ENCODE data around the gene CYB561. TPM values are rescaled to one million over a fixed set of nuclear protein-coding genes. Genes with fewer than 3 reads are reported as not detected.

CYB561 gene
- total and polyA plus RNA-seq, 9 of the 15 experiments (the other 6 are each of a cell fraction or from before 2014, with no cell fraction given) = 4.0 to 30.8 (median 17.4) TPM

DNA sequence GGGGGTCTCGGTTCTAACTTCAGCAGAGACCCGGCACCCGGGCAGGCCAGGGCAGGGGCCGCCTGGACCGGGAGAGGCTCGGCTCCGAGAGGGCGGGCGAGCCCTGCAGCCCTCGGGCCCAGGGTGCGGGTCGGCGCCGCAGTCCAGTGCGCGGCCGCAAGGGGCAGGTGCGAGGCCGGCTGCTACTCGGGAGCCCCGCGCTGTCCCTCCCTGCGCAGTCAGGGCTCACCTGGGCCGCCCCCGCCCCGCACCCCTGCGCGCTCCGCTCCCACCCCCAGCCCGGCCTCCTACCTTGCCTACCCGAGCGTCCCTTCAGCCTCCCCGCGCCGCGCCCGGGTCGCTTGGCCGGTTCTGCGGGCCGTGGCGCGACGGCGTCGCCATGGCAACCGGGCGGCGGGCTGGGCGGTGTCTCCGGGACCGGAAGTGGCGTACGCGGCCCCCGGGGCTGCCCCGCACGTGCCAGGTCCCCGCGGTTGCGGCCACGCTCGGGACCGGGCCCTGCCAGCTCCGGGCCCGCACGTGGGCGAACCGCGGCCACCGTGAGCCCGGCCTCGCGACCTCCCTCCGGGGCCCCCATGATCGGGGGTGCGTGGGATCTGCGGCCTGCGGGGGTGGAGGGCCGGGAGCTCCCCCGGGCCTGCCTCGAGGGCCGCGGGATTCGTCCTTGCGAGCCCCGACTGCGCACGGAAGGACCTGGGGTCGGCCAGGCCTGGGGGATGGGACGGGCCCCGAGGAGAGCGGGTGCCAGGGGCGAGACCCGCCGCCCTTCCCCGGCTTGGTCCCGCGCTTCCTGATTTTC is at the start of gene CYB561 (continued):
- TF ChIP-seq, protein P1, sequence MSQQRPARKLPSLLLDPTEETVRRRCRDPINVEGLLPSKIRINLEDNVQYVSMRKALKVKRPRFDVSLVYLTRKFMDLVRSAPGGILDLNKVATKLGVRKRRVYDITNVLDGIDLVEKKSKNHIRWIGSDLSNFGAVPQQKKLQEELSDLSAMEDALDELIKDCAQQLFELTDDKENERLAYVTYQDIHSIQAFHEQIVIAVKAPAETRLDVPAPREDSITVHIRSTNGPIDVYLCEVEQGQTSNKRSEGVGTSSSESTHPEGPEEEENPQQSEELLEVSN (IDR thresholded peaks at IDR 0.05; ENCODE audit: borderline replicate concordance in 1 of 2, extremely low read depth in 1 of 2, insufficient read depth in 1 of 2, insufficient read length in 1 of 2, low read depth in 1 of 2, low read length in 1 of 2, poor library complexity in 1 of 2, severe bottlenecking in 1 of 2) = peak; percentile 94 to 95
- TF ChIP-seq SMAD3 (CRISPR knock-in tag; conservative IDR thresholded peaks at IDR 0.05) (no peak), U2AF1 (optimal IDR thresholded peaks at IDR 0.05; ENCODE audit: low read depth, low read length) (peak; percentile 76), POLR2G (IDR thresholded peaks at IDR 0.05; ENCODE audit: low read depth, low read length) (no peak; the same call in 1 of the 2 replicates), TEAD4 (IDR thresholded peaks at IDR 0.05; ENCODE audit: low read length) (no peak), TEAD4 (CRISPR knock-in tag; IDR thresholded peaks at IDR 0.05; ENCODE audit: borderline replicate concordance) (peak; percentile 91), FUS (optimal IDR thresholded peaks at IDR 0.05; ENCODE audit: low read depth, low read length) (peak; percentile 20), RFX1 (IDR thresholded peaks at IDR 0.05) (peak; percentile 80), STAG1 (CRISPR knock-in tag; IDR thresholded peaks at IDR 0.05; ENCODE audit: borderline replicate concordance) (0 out of 2 replicates have a peak, but pooled peaks have one; percentile 7), ADNP (tag; IDR thresholded peaks at IDR 0.05) (no peak), ELF2 (CRISPR knock-in tag; IDR thresholded peaks at IDR 0.05) (0 out of 2 replicates have a peak, but pooled peaks have one; percentile 43), ELF1 (tag; IDR thresholded peaks at IDR 0.05) (peak; percentile 89; the same call in 1 of the 2 replicates), RBM15 (IDR thresholded peaks at IDR 0.05; ENCODE audit: insufficient read depth, low read length) (no peak), ZNF695 (CRISPR knock-in tag; IDR thresholded peaks at IDR 0.05) (no peak), NFRKB (IDR thresholded peaks at IDR 0.05; ENCODE audit: low read depth) (no peak), KAT2B (IDR thresholded peaks at IDR 0.05; ENCODE audit: low read depth, low read length) (no peak)
- TF ChIP-seq, protein P2, sequence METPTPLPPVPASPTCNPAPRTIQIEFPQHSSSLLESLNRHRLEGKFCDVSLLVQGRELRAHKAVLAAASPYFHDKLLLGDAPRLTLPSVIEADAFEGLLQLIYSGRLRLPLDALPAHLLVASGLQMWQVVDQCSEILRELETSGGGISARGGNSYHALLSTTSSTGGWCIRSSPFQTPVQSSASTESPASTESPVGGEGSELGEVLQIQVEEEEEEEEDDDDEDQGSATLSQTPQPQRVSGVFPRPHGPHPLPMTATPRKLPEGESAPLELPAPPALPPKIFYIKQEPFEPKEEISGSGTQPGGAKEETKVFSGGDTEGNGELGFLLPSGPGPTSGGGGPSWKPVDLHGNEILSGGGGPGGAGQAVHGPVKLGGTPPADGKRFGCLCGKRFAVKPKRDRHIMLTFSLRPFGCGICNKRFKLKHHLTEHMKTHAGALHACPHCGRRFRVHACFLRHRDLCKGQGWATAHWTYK (CRISPR knock-in tag; IDR thresholded peaks at IDR 0.05) = peak; percentile 40; the same call in 1 of the 2 replicates
- TF ChIP-seq, protein P3, sequence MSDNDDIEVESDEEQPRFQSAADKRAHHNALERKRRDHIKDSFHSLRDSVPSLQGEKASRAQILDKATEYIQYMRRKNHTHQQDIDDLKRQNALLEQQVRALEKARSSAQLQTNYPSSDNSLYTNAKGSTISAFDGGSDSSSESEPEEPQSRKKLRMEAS (CRISPR knock-in tag; IDR thresholded peaks at IDR 0.05) = peak; percentile 92
- TF ChIP-seq, protein P4, sequence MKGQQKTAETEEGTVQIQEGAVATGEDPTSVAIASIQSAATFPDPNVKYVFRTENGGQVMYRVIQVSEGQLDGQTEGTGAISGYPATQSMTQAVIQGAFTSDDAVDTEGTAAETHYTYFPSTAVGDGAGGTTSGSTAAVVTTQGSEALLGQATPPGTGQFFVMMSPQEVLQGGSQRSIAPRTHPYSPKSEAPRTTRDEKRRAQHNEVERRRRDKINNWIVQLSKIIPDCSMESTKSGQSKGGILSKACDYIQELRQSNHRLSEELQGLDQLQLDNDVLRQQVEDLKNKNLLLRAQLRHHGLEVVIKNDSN (CRISPR knock-in tag; IDR thresholded peaks at IDR 0.05) = peak; percentile 45
- TF ChIP-seq, protein P5, sequence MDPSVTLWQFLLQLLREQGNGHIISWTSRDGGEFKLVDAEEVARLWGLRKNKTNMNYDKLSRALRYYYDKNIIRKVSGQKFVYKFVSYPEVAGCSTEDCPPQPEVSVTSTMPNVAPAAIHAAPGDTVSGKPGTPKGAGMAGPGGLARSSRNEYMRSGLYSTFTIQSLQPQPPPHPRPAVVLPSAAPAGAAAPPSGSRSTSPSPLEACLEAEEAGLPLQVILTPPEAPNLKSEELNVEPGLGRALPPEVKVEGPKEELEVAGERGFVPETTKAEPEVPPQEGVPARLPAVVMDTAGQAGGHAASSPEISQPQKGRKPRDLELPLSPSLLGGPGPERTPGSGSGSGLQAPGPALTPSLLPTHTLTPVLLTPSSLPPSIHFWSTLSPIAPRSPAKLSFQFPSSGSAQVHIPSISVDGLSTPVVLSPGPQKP (CRISPR knock-in tag; IDR thresholded peaks at IDR 0.05) = 0 out of 2 replicates have a peak, but pooled peaks have one; percentile 16
- TF ChIP-seq, protein P6, sequence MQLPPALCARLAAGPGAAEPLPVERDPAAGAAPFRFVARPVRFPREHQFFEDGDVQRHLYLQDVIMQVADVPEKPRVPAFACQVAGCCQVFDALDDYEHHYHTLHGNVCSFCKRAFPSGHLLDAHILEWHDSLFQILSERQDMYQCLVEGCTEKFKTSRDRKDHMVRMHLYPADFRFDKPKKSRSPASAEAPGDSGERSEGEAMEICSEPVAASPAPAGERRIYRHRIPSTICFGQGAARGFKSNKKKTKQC (CRISPR knock-in tag; IDR thresholded peaks at IDR 0.05) = peak; percentile 92
